RWPE1 (cell line): Measurements from ENCODE around the gene CEP85L.

Source experiments
- CTCF ChIA-PET: fragments of 350-600 bp; sonication (Branson Sonifier 250); formaldehyde crosslinking; extraction: SDS; loops from one replicate; lab custom pipeline; 2021; lab: Yijun Ruan, JAX
- POLR2A ChIA-PET: fragments of 400-600 bp; formaldehyde crosslinking; extraction: SDS; loops from one replicate; lab custom pipeline; 2020; ENCODE audit warnings: antibody characterized with exemption; ENCODE audit not compliant: low non-redundant PET; lab: Yijun Ruan, JAX
- DNase-seq: peaks from one replicate; pipeline ENCODE4 v3.0.0; 2012; ENCODE audit warnings: low spot score
- H3K27ac ChIP-seq: fragments of 450-650 bp; 2 replicates; pipeline ENCODE4 v1.5.1; 2017
- TF ChIP-seq, protein P1 (sequence below): fragments of 450-650 bp; conservative IDR thresholded peaks from 2 replicates; pipeline ENCODE4 v1.5.1; 2017; ENCODE audit warnings: low read depth, mild to moderate bottlenecking

The CEP85L gene

DNA sequence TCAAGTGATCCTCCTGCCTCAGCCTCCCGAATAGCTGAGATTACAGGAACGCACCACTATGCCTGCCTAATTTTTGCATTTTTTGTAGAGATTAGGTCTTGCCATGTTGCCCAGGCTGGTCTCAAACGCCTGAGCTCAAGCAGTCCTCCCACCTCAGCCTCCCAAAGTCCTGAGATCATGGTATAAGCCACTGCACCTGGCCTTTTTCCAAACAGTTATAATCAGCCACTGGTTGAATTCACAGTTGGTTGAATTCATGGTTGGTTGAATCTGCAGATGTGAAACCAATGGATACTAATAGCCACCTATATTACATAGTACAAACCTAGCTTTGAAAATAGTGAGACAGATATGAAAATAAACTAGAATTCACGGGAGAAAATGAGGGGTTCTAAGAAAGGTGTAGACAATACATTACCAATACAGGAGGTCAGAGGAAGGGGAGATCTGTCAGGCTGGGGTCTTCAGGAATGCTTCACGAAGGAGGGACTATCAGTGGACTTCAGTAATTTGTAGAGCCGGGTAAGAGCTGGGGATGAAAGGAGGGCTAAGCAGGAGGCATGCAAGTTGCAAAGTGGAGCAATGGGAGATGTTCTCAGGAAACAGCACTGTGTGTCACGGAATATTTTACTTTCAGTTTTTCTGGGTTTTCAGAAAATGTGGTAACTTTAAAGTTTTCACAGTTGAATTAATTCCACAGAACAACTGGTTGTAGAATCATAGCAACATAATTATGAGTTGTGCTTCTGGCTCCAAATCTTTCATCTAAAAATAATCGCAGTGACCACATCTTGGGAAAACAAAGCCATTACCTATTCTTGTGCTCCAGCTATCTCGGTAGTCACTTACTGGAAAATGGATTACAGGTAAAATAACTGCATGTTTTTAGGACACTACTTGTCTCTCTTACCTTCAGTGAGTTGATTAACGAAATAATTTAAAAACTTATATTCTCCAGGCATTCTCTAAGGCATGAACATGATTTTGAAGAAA is 12.9 kb upstream of the CEP85L start:
- CTCF ChIA-PET, result no interaction called here
- H3K27ac ChIP-seq, result no peak overlapping the region
- POLR2A ChIA-PET, result no interaction called here
- DNase-seq, result no peak
- TF ChIP-seq, protein P1, sequence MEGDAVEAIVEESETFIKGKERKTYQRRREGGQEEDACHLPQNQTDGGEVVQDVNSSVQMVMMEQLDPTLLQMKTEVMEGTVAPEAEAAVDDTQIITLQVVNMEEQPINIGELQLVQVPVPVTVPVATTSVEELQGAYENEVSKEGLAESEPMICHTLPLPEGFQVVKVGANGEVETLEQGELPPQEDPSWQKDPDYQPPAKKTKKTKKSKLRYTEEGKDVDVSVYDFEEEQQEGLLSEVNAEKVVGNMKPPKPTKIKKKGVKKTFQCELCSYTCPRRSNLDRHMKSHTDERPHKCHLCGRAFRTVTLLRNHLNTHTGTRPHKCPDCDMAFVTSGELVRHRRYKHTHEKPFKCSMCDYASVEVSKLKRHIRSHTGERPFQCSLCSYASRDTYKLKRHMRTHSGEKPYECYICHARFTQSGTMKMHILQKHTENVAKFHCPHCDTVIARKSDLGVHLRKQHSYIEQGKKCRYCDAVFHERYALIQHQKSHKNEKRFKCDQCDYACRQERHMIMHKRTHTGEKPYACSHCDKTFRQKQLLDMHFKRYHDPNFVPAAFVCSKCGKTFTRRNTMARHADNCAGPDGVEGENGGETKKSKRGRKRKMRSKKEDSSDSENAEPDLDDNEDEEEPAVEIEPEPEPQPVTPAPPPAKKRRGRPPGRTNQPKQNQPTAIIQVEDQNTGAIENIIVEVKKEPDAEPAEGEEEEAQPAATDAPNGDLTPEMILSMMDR, result no peak

DNA sequence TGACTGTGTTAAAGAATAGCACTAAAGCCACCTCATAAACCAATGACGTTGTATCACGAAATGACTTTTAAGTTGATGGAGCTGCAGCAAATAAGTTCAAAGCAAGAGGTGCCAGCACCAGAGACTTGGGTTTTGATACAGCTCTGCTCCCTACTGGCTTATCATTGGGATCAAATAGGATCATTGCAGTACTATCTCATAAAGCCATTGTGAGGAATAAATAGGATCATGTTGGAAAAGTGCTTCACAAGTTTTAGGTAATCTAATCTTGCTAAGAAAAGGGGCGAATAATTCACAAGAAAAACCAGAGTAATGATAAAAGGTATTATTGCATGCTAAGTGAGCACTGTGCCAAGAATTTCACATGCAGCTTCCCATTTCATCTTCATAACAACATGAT is 10.4 kb upstream of the CEP85L start:
- no peak overlapping the region for H3K27ac ChIP-seq
- CTCF ChIA-PET, result no interaction called here
- DNase-seq, result no peak
- POLR2A ChIA-PET, result no interaction called here
- TF ChIP-seq, protein P1, result no peak

DNA sequence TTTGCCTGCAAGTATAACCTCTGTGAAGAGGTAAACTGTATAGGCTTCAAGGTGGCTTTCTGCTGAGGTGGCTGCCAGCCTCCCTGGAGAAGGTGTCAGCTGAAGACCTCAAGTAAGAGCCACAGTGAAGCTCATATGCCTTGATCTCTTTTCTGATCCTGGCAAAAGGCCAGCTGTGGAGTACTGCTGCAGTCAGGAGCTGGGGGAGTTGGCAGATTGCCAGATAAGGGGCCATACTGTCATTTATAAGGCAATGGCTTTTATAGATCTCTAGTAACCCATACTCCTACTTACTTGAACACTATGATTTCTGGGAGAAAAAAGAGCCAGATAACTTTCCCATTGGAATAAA is 8.8 kb upstream of the CEP85L start:
- CTCF ChIA-PET, result interaction anchor here (0.5 kb wide), 1 partner anchor 52 kb away, joined by 3 read pairs; no protein-coding TSS in a partner anchor
- POLR2A ChIA-PET, result no interaction called here
- TF ChIP-seq, protein P1, result no peak
- DNase-seq, result no peak
- H3K27ac ChIP-seq, result peak overlapping the region; percentile 52; the same call in 1 of the 2 replicates

DNA sequence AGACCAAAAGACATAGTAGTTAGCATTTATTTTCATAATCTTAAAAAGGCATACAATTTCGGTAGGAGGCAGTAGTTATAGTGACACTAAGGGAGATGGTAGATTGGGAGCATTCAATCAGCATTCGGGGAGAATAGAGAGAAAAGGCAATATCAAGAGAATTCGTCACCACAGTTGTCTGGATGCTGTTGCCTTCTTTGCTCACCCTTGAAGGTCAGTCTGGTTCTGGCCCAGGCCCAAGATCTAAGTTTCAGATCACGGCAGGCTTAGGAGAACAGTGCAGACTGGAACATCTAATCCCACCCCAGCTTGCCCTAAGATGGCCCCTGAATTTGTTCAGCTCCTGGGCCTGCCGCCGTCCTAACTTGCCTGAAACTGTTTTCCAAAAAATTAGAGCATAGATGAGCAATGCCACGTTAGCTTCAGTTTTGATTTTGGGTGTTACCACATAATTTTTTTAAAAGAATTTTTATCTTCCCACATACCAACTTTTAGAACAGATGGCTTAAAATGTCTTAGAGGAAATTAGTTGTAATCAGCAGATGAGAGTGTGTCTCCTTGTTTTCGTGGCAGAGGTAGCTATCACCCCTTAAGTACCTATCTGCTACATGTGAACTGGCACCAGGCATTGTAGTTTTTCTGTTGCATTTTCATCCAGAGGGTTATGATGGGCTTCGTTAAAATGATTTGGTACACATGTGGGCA is 8.3 kb upstream of the CEP85L start:
- peak overlapping the region; percentile 52 for H3K27ac ChIP-seq
- TF ChIP-seq, protein P1, result no peak
- ChIA-PET CTCF (interaction anchor here (0.5 kb wide), 1 partner anchor 51 kb away, joined by 3 read pairs; no protein-coding TSS in a partner anchor), POLR2A (no interaction called here)
- DNase-seq, result no peak

DNA sequence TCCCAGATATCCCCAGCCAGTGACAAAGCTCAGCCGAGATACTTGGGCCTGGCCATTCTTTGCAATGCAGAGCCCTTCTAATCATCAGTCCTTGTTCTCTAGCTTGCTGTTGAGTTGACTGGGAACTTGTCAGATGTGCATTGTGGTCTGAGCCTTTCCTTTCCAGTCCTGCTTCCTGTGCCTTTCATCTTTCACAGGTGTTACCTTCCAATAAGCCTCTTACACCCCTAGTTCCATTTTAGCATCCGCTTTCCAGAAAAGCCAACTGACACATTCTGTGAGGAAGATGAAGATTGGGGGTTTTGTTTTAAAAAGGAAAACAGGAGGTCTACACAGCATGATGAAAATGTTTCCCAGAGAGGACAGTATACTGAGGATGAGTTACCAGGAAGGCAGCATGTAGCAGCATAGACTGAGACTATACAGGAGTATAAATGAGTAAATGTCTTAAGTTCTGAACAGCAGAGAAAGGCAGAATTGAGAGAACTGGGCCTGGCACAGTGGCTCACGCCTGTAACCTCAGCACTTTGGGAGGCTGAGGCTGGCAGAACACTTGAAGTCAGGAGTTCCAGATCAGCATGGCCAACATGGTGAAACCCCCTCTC is 5.6 kb upstream of the CEP85L start:
- POLR2A ChIA-PET, result no interaction called here
- CTCF ChIA-PET, result no interaction called here
- DNase-seq, result no peak
- TF ChIP-seq, protein P1, result no peak
- no peak overlapping the region for H3K27ac ChIP-seq

DNA sequence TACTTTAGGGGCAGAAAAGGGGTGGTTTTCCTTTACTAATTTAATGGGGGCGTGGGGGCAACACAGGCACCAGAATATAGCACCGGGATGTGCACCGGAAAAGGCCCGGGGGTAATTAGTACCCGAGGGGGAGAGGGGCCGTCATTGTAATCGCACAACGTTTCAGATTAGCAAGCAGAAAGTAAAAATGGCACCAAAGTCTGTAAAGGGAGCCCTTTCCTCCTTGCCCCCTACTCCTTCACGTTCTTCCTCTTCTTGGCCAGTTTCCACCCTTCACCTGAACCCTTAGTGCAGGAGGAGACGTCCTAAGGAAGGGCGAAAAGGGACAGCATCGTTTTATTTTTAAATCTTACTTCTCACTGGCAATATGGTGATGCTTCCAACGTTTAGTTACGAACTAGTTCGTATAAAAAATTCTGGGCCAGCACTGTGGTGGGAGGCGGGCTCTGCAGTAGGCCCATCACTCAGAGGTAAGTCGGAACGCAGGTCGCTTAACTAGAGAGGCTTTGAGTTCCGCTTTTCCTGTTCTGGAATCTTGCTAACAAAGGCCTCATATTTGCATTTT is 742 bp upstream of the CEP85L start:
- TF ChIP-seq, protein P1, result no peak
- peak overlapping the region; percentile 89 for H3K27ac ChIP-seq
- ChIA-PET CTCF (no interaction called here), POLR2A (no interaction called here)
- no peak for DNase-seq
